LoVo (cell line): Measurements from ENCODE around the gene TEDC1.

Source experiments
- DNase-seq: peaks from one replicate; pipeline ENCODE4 v3.0.0-alpha.2; 2016; ENCODE audit warnings: low spot score

Gene TEDC1

GRCh38 chr14:105526776-105527380 lies 35.8 kb downstream of the TEDC1 start:
- no peak for DNase-seq

GRCh38 chr14:105527381-105527825 lies 36.4 kb downstream of the TEDC1 start:
- no peak for DNase-seq

GRCh38 chr14:105527826-105528585 lies 37.0 kb downstream of the TEDC1 start:
- DNase-seq, result peak; percentile 80

- no peak for DNase-seq
Observed at GRCh38 chr14:105528586-105529318, 37.7 kb downstream of the TEDC1 start.

GRCh38 chr14:105529319-105529568 lies 38.2 kb downstream of the TEDC1 start:
- no peak for DNase-seq

- no peak for DNase-seq
Observed at GRCh38 chr14:105529569-105530284, 38.7 kb downstream of the TEDC1 start.

- no peak for DNase-seq
Observed at GRCh38 chr14:105530285-105531087, 39.4 kb downstream of the TEDC1 start.

GRCh38 chr14:105531088-105531893 lies 40.2 kb downstream of the TEDC1 start:
- no peak for DNase-seq

- DNase-seq, result no peak
Observed at GRCh38 chr14:105531894-105532623, 41.0 kb downstream of the TEDC1 start.

GRCh38 chr14:105532735-105533141 lies 41.7 kb downstream of the TEDC1 start:
- peak; percentile 14 for DNase-seq

GRCh38 chr14:105533391-105533790 lies 42.3 kb downstream of the TEDC1 start:
- no peak for DNase-seq

GRCh38 chr14:105533811-105534498 lies 42.9 kb downstream of the TEDC1 start:
- DNase-seq, result no peak

- no peak for DNase-seq
Observed at GRCh38 chr14:105534586-105534985, 43.5 kb downstream of the TEDC1 start.

- no peak for DNase-seq
Observed at GRCh38 chr14:105536051-105536450, 45.0 kb downstream of the TEDC1 start.

GRCh38 chr14:105536691-105537579 lies 45.9 kb downstream of the TEDC1 start:
- DNase-seq, result no peak

- peak; percentile 49 for DNase-seq
Observed at GRCh38 chr14:105537580-105538474, 46.8 kb downstream of the TEDC1 start.

GRCh38 chr14:105538481-105539049 lies 47.5 kb downstream of the TEDC1 start:
- DNase-seq, result no peak
